Measurements from ENCODE around the gene MICAL2.

MICAL2 gene

GRCh38 chr11:12212821-12213185 lies 102.4 kb downstream of the MICAL2 start:
- no peak for DNase-seq
- no peaks in the 10 kb centered on the region; the same call in 1 of the 2 replicates for H3K4me1 ChIP-seq
- H3K4me3 ChIP-seq (ENCODE audit: low read depth, low read length), result no peak overlapping the region
- no peaks in the 10 kb centered on the region for H3K9me3 ChIP-seq
- H3K36me3 ChIP-seq, result no peaks in the 10 kb centered on the region
- no peaks in the 10 kb centered on the region for H3K27me3 ChIP-seq
- TF ChIP-seq CTCF (IDR thresholded peaks at IDR 0.05; ENCODE audit: low read depth, low read length), result no peak

- Histone ChIP-seq H3K4me1 (no peaks in the 10 kb centered on the region; the same call in 1 of the 2 replicates), H3K27me3 (no peaks in the 10 kb centered on the region), H3K36me3 (no peaks in the 10 kb centered on the region), H3K4me3 (ENCODE audit: low read depth, low read length) (no peak overlapping the region), H3K9me3 (no peaks in the 10 kb centered on the region)
- TF ChIP-seq CTCF (IDR thresholded peaks at IDR 0.05; ENCODE audit: low read depth, low read length), result no peak
- DNase-seq, result no peak
These were observed 103.5 kb downstream of the MICAL2 start for GRCh38 chr11:12213883-12214282.

- Histone ChIP-seq H3K4me3 (ENCODE audit: low read depth, low read length) (no peak overlapping the region), H3K4me1 (no peaks in the 10 kb centered on the region; the same call in 1 of the 2 replicates), H3K9me3 (no peaks in the 10 kb centered on the region), H3K27me3 (no peaks in the 10 kb centered on the region), H3K36me3 (no peaks in the 10 kb centered on the region)
- no peak for TF ChIP-seq CTCF (IDR thresholded peaks at IDR 0.05; ENCODE audit: low read depth, low read length)
- no peak for DNase-seq
These were observed 104.4 kb downstream of the MICAL2 start for GRCh38 chr11:12214751-12215150.

GRCh38 chr11:12215181-12215593 lies 104.8 kb downstream of the MICAL2 start:
- Histone ChIP-seq H3K4me3 (ENCODE audit: low read depth, low read length) (no peak overlapping the region), H3K36me3 (no peaks in the 10 kb centered on the region), H3K9me3 (no peaks in the 10 kb centered on the region), H3K4me1 (no peaks in the 10 kb centered on the region; the same call in 1 of the 2 replicates), H3K27me3 (no peaks in the 10 kb centered on the region)
- no peak for DNase-seq
- no peak for TF ChIP-seq CTCF (IDR thresholded peaks at IDR 0.05; ENCODE audit: low read depth, low read length)

GRCh38 chr11:12216041-12216451 lies 105.7 kb downstream of the MICAL2 start:
- TF ChIP-seq CTCF (IDR thresholded peaks at IDR 0.05; ENCODE audit: low read depth, low read length), result no peak
- no peak overlapping the region for H3K4me3 ChIP-seq (ENCODE audit: low read depth, low read length)
- H3K27me3 ChIP-seq, result no peaks in the 10 kb centered on the region
- no peaks in the 10 kb centered on the region for H3K36me3 ChIP-seq
- DNase-seq, result no peak
- H3K4me1 ChIP-seq, result no peaks in the 10 kb centered on the region; the same call in 1 of the 2 replicates
- no peaks in the 10 kb centered on the region for H3K9me3 ChIP-seq

GRCh38 chr11:12216671-12217374 lies 106.4 kb downstream of the MICAL2 start:
- Histone ChIP-seq H3K4me1 (no peaks in the 10 kb centered on the region; the same call in 1 of the 2 replicates), H3K4me3 (ENCODE audit: low read depth, low read length) (no peak overlapping the region), H3K27me3 (no peaks in the 10 kb centered on the region), H3K9me3 (no peaks in the 10 kb centered on the region), H3K36me3 (no peaks in the 10 kb centered on the region)
- TF ChIP-seq CTCF (IDR thresholded peaks at IDR 0.05; ENCODE audit: low read depth, low read length), result no peak
- peak; percentile 39 for DNase-seq
